H1 (cell line): ENCODE measurements around the gene OR10AD1.
A peak's percentile ranks its signal among the peaks of the same experiment; 100 is the strongest.

Source experiments
- BACH1 ChIP-seq: IDR thresholded peaks from 2 replicates; pipeline ENCODE4 v1.6.1; 2012; ENCODE audit warnings: low read length, improper control_type of control experiment
- CTCF ChIP-seq, 3 experiments: IDR thresholded peaks; 1 replicate in 2 of 3; 2 replicates in 1 of 3; pipeline versions ENCODE4 v1.5.1 to v1.6.1; 2011; ENCODE audit warnings: low read length in 3 of 3, mild to moderate bottlenecking in 3 of 3, inconsistent platforms in 2 of 3, low read depth in 1 of 3, moderate library complexity in 1 of 3; ENCODE audit not compliant: insufficient read depth in 1 of 3; ENCODE audit errors: control extremely low read depth in 1 of 3
- POLR2AphosphoS5 ChIP-seq: IDR thresholded peaks from 2 replicates; pipeline ENCODE4 v1.6.1; 2011; ENCODE audit warnings: low read depth, low read length
- RAD21 ChIP-seq, 2 experiments: IDR thresholded peaks in 1 of 2; conservative IDR thresholded peaks in 1 of 2; 2 replicates each; pipeline ENCODE4 v1.6.1; 2011; ENCODE audit warnings: low read depth in 2 of 2, low read length in 2 of 2, improper control_type of control experiment in 1 of 2, inconsistent platforms in 1 of 2, mild to moderate bottlenecking in 1 of 2, moderate library complexity in 1 of 2
- RFX5 ChIP-seq: IDR thresholded peaks from 2 replicates; pipeline ENCODE4 v1.6.1; 2011; ENCODE audit warnings: low read depth, low read length, improper control_type of control experiment, borderline replicate concordance
- RXRA ChIP-seq: IDR thresholded peaks from 2 replicates; pipeline ENCODE4 v1.6.1; 2011; ENCODE audit warnings: low read depth, mild to moderate bottlenecking, low read length, moderate library complexity; ENCODE audit not compliant: insufficient read depth
- YY1 ChIP-seq: IDR thresholded peaks from 2 replicates; pipeline ENCODE4 v1.6.1; 2011; ENCODE audit warnings: low read depth, mild to moderate bottlenecking, low read length

- TF ChIP-seq RFX5 (no peak), CTCF (IDR thresholded peaks at IDR 0.05; ENCODE audit: control extremely low read depth in 1 of 3, insufficient read depth in 1 of 3, low read depth in 1 of 3, low read length in 3 of 3) (peak in 2 of 3 experiments; percentile 74 to 86; a peak in 3 of 4 replicates), BACH1 (no peak), RAD21 (IDR thresholded peaks at IDR 0.05 in 1 of 2, conservative IDR thresholded peaks at IDR 0.05 in 1 of 2; ENCODE audit: low read depth in 2 of 2, low read length in 2 of 2) (peak; percentile 83 to 92), YY1 (no peak), POLR2AphosphoS5 (no peak), RXRA (no peak)
These were observed 13.6 kb downstream of the OR10AD1 start for GRCh38 chr12:48189331-48190125.
